ENCODE measurements around the gene TAB3.

The TAB3 gene

DNA sequence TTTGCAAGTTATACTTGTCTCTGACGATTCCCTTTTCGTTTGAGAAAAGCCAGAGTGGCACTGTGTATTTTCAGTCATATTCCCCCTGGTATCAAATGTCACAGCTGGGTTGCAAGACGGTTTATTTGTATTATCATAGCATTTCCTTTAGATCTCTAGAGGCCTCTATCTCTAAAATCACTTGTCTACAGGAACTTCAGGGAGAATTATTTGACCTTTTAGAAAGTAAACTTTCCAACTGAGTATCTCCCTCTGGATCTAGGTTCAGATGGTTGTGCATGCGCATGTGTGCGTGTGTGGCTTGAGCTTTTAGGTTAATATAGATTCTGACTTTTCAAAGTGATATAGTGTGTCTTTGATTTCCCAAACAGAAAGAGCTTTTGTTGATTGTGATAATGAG lies 15.1 kb upstream of the TAB3 start:
- H3K4me3 ChIP-seq (ENCODE audit: low read depth, low read length): no peak overlapping the region
- no peak for DNase-seq (ENCODE audit: low read depth)
- TF ChIP-seq CTCF (IDR thresholded peaks at IDR 0.05; ENCODE audit: insufficient read depth, low read depth, low read length, missing control alignments): no peak

DNA sequence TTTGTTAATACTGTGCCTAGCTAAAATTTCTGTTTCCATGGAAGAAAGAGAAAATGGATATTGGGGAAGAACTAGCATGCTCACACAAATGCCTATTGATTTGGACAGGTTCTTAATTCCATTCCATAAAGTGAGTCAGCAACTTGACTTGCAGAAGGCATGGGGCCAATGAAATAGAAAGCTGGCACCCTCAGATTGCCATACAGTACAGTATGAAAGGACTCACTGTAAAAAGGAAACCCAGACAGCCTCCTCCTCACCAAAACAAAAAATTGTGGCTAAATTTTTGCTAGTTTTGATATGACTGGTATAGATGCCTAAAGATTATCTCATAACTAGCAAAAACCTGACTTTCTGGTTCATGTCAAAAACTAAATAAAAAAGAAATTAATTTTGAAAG lies 11.2 kb upstream of the TAB3 start:
- no peak for TF ChIP-seq CTCF (IDR thresholded peaks at IDR 0.05; ENCODE audit: insufficient read depth, low read depth, low read length, missing control alignments)

GRCh38 chrX:30898886-30899285 lies 9.8 kb upstream of the TAB3 start:
- TF ChIP-seq CTCF (IDR thresholded peaks at IDR 0.05; ENCODE audit: insufficient read depth, low read depth, low read length, missing control alignments): no peak
- DNase-seq (ENCODE audit: low read depth): no peak
- H3K4me3 ChIP-seq (ENCODE audit: low read depth, low read length): no peak overlapping the region

More for the DNA sequence above, 11.2 kb upstream of the TAB3 start:
- no peak for DNase-seq (ENCODE audit: low read depth)
- H3K4me3 ChIP-seq (ENCODE audit: low read depth, low read length): no peak overlapping the region

DNA sequence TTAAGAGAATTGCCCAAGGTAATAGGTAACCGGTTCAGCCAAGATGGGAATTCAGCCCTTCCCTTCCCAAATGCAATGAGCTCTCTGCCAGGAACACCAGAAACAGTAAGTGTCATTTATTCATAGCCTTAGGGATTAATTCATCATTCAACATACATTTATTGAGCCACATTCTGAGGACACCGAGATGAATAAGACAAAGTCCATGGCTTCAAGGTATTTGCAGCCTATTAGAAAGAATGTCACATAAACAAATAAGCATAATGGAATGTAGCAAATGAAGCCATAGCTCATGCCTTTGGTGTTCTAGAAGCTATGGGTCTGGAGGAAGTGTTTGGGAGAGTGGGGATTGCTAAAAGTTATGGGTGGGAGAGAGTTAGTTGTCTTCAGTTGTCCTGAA lies 6.3 kb upstream of the TAB3 start:
- DNase-seq (ENCODE audit: low read depth): no peak
- TF ChIP-seq CTCF (IDR thresholded peaks at IDR 0.05; ENCODE audit: insufficient read depth, low read depth, low read length, missing control alignments): no peak
- no peak overlapping the region for H3K4me3 ChIP-seq (ENCODE audit: low read depth, low read length)

DNA sequence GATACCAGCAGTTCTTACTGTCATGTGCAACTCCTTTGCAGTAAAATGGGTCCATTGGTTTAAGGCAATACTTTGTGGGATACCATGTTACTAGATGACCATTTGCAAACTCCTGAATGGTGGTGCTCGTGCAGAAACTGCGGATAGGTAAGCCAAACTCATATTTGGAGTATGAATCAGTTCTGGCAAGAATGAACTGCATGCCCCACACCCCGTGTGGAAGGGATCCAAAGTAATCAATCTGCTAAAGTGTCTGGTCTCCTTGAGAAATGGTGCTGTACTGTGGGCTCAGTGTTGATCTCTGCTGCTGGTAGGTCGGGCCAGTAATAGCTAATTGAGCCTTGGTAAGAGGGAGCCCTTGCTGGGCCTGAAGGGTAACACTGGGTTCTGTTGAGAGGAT lies 4.2 kb upstream of the TAB3 start:
- no peak overlapping the region for H3K4me3 ChIP-seq (ENCODE audit: low read depth, low read length)
- DNase-seq (ENCODE audit: low read depth): no peak
- TF ChIP-seq CTCF (IDR thresholded peaks at IDR 0.05; ENCODE audit: insufficient read depth, low read depth, low read length, missing control alignments): no peak

DNA sequence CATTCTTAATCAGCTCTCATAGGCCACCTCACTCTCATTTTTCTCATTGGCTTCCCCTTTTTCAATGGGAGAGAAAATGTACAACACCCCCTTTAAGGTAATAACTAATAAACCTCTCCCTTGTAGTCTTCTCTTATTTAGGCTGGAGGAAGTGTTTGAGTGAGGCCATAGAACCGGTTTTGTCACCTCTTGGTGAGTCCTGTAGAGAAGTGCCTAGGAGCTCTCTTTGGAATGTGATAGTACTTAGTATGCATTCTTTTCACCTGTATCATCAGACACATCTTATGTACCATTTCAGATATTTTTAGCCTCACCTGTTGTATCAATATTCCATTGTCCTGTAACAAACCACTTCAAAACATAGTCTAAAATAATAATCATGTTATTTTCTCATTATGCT lies 3.5 kb upstream of the TAB3 start:
- no peak for TF ChIP-seq CTCF (IDR thresholded peaks at IDR 0.05; ENCODE audit: insufficient read depth, low read depth, low read length, missing control alignments)
- no peak overlapping the region for H3K4me3 ChIP-seq (ENCODE audit: low read depth, low read length)
- DNase-seq (ENCODE audit: low read depth): no peak

GRCh38 chrX:30888526-30889146 lies 418 bp downstream of the TAB3 start:
- H3K4me3 ChIP-seq (ENCODE audit: low read depth, low read length): peak overlapping the region; percentile 74
- no peak for DNase-seq (ENCODE audit: low read depth)
- TF ChIP-seq CTCF (IDR thresholded peaks at IDR 0.05; ENCODE audit: insufficient read depth, low read depth, low read length, missing control alignments): no peak
